Measurements from ENCODE around the gene GPR37L1.
"Not testable (repeated sequence)": the region's sequence is repeated elsewhere in the genome, so short reads cannot be mapped to it uniquely, and the experiment has no call there.

The GPR37L1 gene

GRCh38 chr1:202167054-202167453, 44.3 kb downstream of the GPR37L1 start:
- FAIRE-seq; DNase-seq (ENCODE audit: low spot score): not testable (repeated sequence)

GRCh38 chr1:202167708-202168415, 45.1 kb downstream of the GPR37L1 start:
- DNase-seq (ENCODE audit: low spot score) (no peak), FAIRE-seq (no peak)

GRCh38 chr1:202168861-202169260, 46.1 kb downstream of the GPR37L1 start:
- DNase-seq (ENCODE audit: low spot score), result no peak
- FAIRE-seq, result no peak

- FAIRE-seq (no peak), DNase-seq (ENCODE audit: low spot score) (no peak)
These were observed 48.0 kb downstream of the GPR37L1 start for GRCh38 chr1:202170726-202171125.

GRCh38 chr1:202171292-202172014, 48.7 kb downstream of the GPR37L1 start:
- no peak for DNase-seq (ENCODE audit: low spot score)
- no peak for FAIRE-seq

GRCh38 chr1:202172015-202172355, 49.3 kb downstream of the GPR37L1 start:
- no peak for DNase-seq (ENCODE audit: low spot score)
- FAIRE-seq, result no peak

GRCh38 chr1:202173993-202174392, 51.3 kb downstream of the GPR37L1 start:
- DNase-seq (ENCODE audit: low spot score) (no peak), FAIRE-seq (no peak)

GRCh38 chr1:202176949-202177927, 54.5 kb downstream of the GPR37L1 start:
- DNase-seq (ENCODE audit: low spot score) (no peak), FAIRE-seq (no peak)

- DNase-seq (ENCODE audit: low spot score) (no peak), FAIRE-seq (no peak)
These were observed 57.4 kb downstream of the GPR37L1 start for GRCh38 chr1:202179828-202180750.

GRCh38 chr1:202180751-202181139, 58.0 kb downstream of the GPR37L1 start:
- not testable (repeated sequence) for FAIRE-seq; DNase-seq (ENCODE audit: low spot score)

GRCh38 chr1:202181586-202181985, 58.9 kb downstream of the GPR37L1 start:
- no peak for FAIRE-seq
- DNase-seq (ENCODE audit: low spot score), result no peak

- FAIRE-seq (no peak), DNase-seq (ENCODE audit: low spot score) (no peak)
These were observed 59.5 kb downstream of the GPR37L1 start for GRCh38 chr1:202182040-202182877.

All from RCC 7860 (cell line).